Activated CD4-positive, alpha-beta T cell treated with anti-CD3 and anti-CD28 coated beads for 36 hours (primary cell): ENCODE measurements around the gene RFPL2. TPM values are rescaled to one million over a fixed set of nuclear protein-coding genes. Genes with fewer than 3 reads are reported as not detected.
"Not testable (repeated sequence)": the region's sequence is repeated elsewhere in the genome, so short reads cannot be mapped to it uniquely, and the experiment has no call there.

Experiments
- ATAC-seq: fragments of 200-7000 bp; cut with Tn5 transposase; one replicate; pipeline ENCODE4 v1.10.0; 2021; ENCODE audit warnings: mild to moderate bottlenecking, moderate library complexity
- CTCF ChIA-PET: fragments of 350-600 bp; sonication (Branson Sonifier 250); formaldehyde crosslinking; loops from one replicate; lab custom pipeline; 2021; ENCODE audit warnings: antibody characterized with exemption; lab: Charles Lee
- POLR2A ChIA-PET: fragments of 350-600 bp; sonication (Branson Sonifier 250); formaldehyde crosslinking; loops from one replicate; lab custom pipeline; 2021; ENCODE audit warnings: antibody characterized with exemption, inconsistent platforms; lab: Charles Lee
- DNase-seq: peaks from one replicate; pipeline ENCODE4 v3.0.0-alpha.2; 2020
- H3K27ac Mint-ChIP-seq: one replicate; pipeline ENCODE4 v1.8.0; 2021; ENCODE audit warnings: mixed read lengths
- H3K27me3 Mint-ChIP-seq: one replicate; pipeline ENCODE4 v1.8.0; 2021; ENCODE audit warnings: mixed read lengths
- H3K36me3 Mint-ChIP-seq: one replicate; pipeline ENCODE4 v1.8.0; 2021; ENCODE audit warnings: low read depth, mixed read lengths
- H3K4me1 Mint-ChIP-seq: one replicate; pipeline ENCODE4 v1.8.0; 2021; ENCODE audit warnings: mixed read lengths
- H3K4me3 Mint-ChIP-seq: one replicate; pipeline ENCODE4 v1.8.0; 2021; ENCODE audit warnings: mild to moderate bottlenecking, moderate library complexity, mixed read lengths
- H3K9me3 Mint-ChIP-seq: one replicate; pipeline ENCODE4 v1.8.0; 2021; ENCODE audit warnings: low read depth, mixed read lengths
- intact Hi-C, 2 experiments: fragments of 100-400 bp; cut with DNase I in 1 of 2; cut with micrococcal nuclease in 1 of 2; formaldehyde crosslinking; loops; one replicate each; pipeline versions ENCODE4 v1.14.2 to v1.15.1; 2022 to 2024; cut with DNase I, micrococcal nuclease
- total RNA-seq, 2 experiments: library from RNA; stranded (reverse); gene quantifications; one replicate each; pipeline ENCODE4 v1.2.3, GENCODE V29; 2021

RFPL2 gene
- total RNA-seq, 2 experiments from 2014 or later, result not detected

- no peak overlapping the region for H3K27ac Mint-ChIP-seq
- ChIA-PET POLR2A (no interaction called here), CTCF (no interaction called here)
- H3K9me3 Mint-ChIP-seq, result no peaks in the 10 kb centered on the region
- DNase-seq (peak; percentile 30), ATAC-seq (peak; percentile 10)
- intact Hi-C loops, result loop anchor here (2.0 to 10.0 kb wide), 4 partner anchors 61 to 539 kb away; partner anchors contain the start of gene PISD (in 1 of the 2)
- H3K36me3 Mint-ChIP-seq, result no peaks in the 10 kb centered on the region
- H3K4me3 Mint-ChIP-seq, result peak overlapping the region; percentile 63
- peaks cover 18% of the 10 kb centered on the region for H3K27me3 Mint-ChIP-seq
- H3K4me1 Mint-ChIP-seq, result peaks cover 21% of the 10 kb centered on the region
Measured at GRCh38 chr22:32204040-32204855, 625 bp downstream of the RFPL2 start.

DNA sequence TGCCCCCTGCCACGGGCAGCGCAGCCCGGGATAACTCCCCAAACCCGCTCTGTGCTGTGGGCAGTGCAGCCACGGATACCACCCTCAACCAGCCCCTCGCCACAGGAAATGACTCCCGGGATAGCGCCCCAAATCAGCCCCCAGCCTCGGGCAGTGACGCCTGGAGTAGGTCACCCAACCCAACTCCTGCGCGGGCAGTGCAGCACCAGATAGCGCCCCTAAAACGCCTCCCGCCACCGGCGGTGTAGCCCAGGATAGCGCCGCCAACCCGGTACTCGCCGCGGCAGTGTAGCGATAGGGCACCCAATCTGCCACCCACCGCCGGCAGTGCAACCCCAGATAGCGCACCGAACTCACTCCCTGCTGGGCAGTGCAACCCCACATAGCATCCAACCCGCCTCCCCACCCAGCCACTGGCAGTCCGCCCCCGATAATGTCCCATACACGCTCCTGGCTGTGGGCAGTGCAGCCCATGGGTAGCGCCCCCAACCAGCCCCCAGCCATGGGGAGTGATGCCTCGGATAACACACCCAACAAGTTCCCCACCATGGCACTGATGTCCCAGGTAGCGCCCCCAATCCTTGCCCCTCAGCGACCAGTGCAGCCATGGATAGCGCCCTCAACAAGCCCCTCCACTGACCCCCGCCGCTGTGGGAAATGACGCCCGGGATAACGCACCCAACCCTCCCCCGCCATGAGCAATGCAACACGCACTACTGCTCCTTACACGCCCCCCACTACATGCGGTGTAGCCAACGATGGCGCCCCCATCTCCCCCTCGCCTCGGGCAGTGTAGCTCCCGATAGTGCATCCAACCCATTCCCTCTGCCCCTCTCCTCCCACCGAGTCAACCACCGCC is 1.5 kb downstream of the RFPL2 start:
- intact Hi-C loops, result loop anchor here (2.0 to 10.0 kb wide), 6 partner anchors 61 to 539 kb away; partner anchors contain the start of gene PISD (in 1 of the 2)
- Mint-ChIP-seq H3K4me1 (peaks cover 21% of the 10 kb centered on the region), H3K27ac (no peak overlapping the region), H3K9me3 (no peaks in the 10 kb centered on the region), H3K36me3 (no peaks in the 10 kb centered on the region), H3K4me3 (peak overlapping the region; percentile 63), H3K27me3 (peaks cover 18% of the 10 kb centered on the region)
- ChIA-PET CTCF (no interaction called here), POLR2A (no interaction called here)
- ATAC-seq, result no peak
- peak; percentile 13 for DNase-seq

DNA sequence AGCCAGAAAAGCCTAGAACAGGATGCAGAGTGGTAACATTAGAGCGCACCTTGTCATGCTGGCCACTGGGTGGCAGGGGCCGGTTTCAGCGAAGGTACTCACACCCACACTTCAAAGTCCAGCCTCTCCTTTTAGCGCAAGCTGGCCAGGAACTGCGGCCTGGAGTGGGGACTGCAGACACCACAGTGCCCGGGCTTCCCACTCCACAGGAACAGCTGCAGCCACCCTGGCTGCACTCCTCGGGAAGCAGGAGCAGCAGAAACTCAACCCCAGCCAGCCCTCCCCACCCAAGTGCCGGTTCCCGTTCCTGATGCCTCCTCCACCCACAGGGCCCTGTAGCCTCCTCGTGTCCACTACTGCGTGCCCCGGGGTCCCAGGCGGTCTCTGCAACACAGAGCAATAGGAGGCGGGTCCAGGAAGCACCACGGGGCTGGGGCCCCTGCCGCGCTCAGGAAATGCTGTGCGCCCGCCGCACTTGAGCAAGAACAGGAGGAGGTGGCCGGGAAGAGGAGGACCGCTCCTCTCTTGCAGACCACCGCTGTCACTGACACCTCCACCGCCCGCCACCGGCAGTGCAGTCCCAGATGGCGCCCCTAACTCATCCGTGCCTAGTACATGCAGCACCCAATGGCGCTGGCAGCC is 2.2 kb downstream of the RFPL2 start:
- ChIA-PET POLR2A (interaction anchor here (0.6 kb wide), 1 partner anchor 170 kb away, joined by 6 read pairs; no protein-coding TSS in a partner anchor), CTCF (interaction anchor here (0.7 to 1.5 kb wide), 4 partner anchors 16 to 274 kb away, joined by 3 to 6 read pairs (median 3); no protein-coding TSS in a partner anchor)
- peaks cover 21% of the 10 kb centered on the region for H3K4me1 Mint-ChIP-seq
- no peaks in the 10 kb centered on the region for H3K36me3 Mint-ChIP-seq
- intact Hi-C loops, result loop anchor here (1.0 to 10.0 kb wide), 6 partner anchors 60 to 538 kb away; partner anchors contain the start of gene PISD (in 1 of the 2)
- no peak overlapping the region for H3K27ac Mint-ChIP-seq
- no peaks in the 10 kb centered on the region for H3K9me3 Mint-ChIP-seq
- DNase-seq, result peak; percentile 59
- H3K4me3 Mint-ChIP-seq, result peak overlapping the region; percentile 63
- peaks cover 18% of the 10 kb centered on the region for H3K27me3 Mint-ChIP-seq
- peak; percentile 55 for ATAC-seq

DNA sequence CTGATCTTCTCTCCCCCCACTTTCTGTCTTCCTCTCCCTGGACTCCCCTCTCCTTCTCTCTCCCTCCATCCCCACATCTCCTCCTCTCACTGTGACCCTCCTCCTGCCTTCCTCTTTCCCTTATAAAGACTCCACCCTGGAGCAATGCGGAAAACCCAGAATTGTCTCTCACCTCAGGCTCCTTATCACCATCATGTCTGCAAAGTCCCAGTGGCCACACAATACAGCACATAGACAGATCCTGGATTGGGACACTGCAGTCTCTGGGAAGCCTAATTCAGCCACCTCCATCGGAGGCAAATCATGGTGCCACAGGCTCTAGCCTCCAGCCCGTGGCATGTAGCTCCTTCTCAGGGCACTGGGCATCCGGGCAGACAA is 2.7 kb downstream of the RFPL2 start:
- no peak for ATAC-seq
- ChIA-PET CTCF (interaction anchor here (0.7 to 1.5 kb wide), 5 partner anchors 17 to 275 kb away, joined by 3 to 6 read pairs (median 3); no protein-coding TSS in a partner anchor), POLR2A (interaction anchor here (0.6 kb wide), 1 partner anchor 171 kb away, joined by 6 read pairs; no protein-coding TSS in a partner anchor)
- Mint-ChIP-seq H3K9me3 (no peaks in the 10 kb centered on the region), H3K36me3 (no peaks in the 10 kb centered on the region), H3K4me3 (no peak overlapping the region), H3K27ac (no peak overlapping the region), H3K4me1 (peaks cover 21% of the 10 kb centered on the region), H3K27me3 (peaks cover 18% of the 10 kb centered on the region)
- DNase-seq, result no peak
- intact Hi-C loops, result loop anchor here (1.0 to 10.0 kb wide), 6 partner anchors 60 to 537 kb away; partner anchors contain the start of gene PISD (in 1 of the 2)

DNA sequence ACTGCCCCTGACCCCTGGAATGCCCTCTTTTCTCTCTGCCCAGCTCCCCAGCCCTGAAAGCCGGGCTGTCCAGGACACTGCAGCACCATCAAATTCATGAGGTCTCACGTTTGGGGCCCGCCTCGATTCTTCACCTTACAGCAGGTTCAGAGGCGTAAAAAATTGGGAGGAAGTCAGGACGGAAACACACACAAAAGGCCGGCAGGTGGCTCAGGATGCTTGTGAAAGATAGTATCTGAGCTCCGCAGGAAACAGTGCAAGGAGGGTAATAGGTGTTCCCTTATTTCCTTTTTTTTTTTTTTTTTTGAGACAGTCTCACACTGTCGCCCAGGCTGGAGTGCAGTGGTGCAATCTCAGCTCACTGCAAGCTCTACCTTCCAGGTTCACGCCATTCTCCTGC is 4.1 kb downstream of the RFPL2 start:
- DNase-seq, result peak; percentile 35
- no peaks in the 10 kb centered on the region for H3K9me3 Mint-ChIP-seq
- ChIA-PET POLR2A (interaction anchor here (0.6 kb wide), 1 partner anchor 283 kb away, joined by 3 read pairs; no protein-coding TSS in a partner anchor), CTCF (interaction anchor here (0.6 to 1.2 kb wide), 2 partner anchors 65 to 281 kb away, joined by 4 to 5 read pairs; no protein-coding TSS in a partner anchor)
- H3K4me3 Mint-ChIP-seq, result no peak overlapping the region
- no peaks in the 10 kb centered on the region for H3K36me3 Mint-ChIP-seq
- peaks cover 18% of the 10 kb centered on the region for H3K27me3 Mint-ChIP-seq
- H3K4me1 Mint-ChIP-seq, result peaks cover 21% of the 10 kb centered on the region
- no peak for ATAC-seq
- no peak overlapping the region for H3K27ac Mint-ChIP-seq
- intact Hi-C loops, result loop anchor here (5.0 to 10.0 kb wide), 3 partner anchors 58 to 536 kb away; partner anchors contain the start of gene PISD (in 1 of the 2)

DNA sequence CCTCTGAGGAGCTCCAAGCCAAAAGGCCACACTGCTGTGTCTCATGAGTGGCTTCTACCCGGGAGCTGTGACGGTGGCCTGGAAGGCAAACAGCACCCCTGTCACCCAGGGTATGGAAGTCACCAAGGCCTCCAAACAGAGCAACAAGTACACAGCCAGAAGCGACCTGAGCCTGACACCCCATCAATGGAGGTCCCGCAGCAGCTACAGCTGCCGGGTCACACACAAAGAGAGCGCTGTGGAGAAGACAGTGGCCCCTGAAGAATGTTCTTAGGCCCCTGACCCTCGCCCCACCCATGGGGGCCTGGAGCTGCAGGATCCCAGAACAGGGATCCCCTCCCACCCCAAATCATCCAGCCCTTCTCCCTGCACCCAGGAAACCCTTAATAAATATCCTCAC is 4.9 kb downstream of the RFPL2 start:
- ATAC-seq (no peak), DNase-seq (no peak)
- intact Hi-C loops, result loop anchor here (5.0 to 10.0 kb wide), 3 partner anchors 58 to 535 kb away; partner anchors contain the start of gene PISD (in 1 of the 2)
- Mint-ChIP-seq H3K27ac (no peak overlapping the region), H3K4me1 (peaks cover 21% of the 10 kb centered on the region), H3K36me3 (no peaks in the 10 kb centered on the region), H3K4me3 (no peak overlapping the region), H3K9me3 (no peaks in the 10 kb centered on the region), H3K27me3 (peaks cover 14% of the 10 kb centered on the region)
- CTCF ChIA-PET, result interaction anchor here (0.6 kb wide), 1 partner anchor 75 kb away, joined by 3 read pairs; no protein-coding TSS in a partner anchor
- POLR2A ChIA-PET, result interaction anchor here (0.6 kb wide), 1 partner anchor 123 kb away, joined by 6 read pairs; no protein-coding TSS in a partner anchor

GRCh38 chr22:32199341-32199740 is 5.5 kb downstream of the RFPL2 start:
- H3K9me3 Mint-ChIP-seq, result no peaks in the 10 kb centered on the region
- CTCF ChIA-PET, result interaction anchor here (0.6 kb wide), 1 partner anchor 74 kb away, joined by 3 read pairs; no protein-coding TSS in a partner anchor
- POLR2A ChIA-PET, result interaction anchor here (0.6 kb wide), 1 partner anchor 123 kb away, joined by 6 read pairs; no protein-coding TSS in a partner anchor
- DNase-seq, result no peak
- no peak overlapping the region for H3K27ac Mint-ChIP-seq
- H3K27me3 Mint-ChIP-seq, result peaks cover 9% of the 10 kb centered on the region
- intact Hi-C loops, result no loop called here
- no peak for ATAC-seq
- no peak overlapping the region for H3K4me3 Mint-ChIP-seq
- H3K36me3 Mint-ChIP-seq, result no peaks in the 10 kb centered on the region
- H3K4me1 Mint-ChIP-seq, result peaks cover 21% of the 10 kb centered on the region

GRCh38 chr22:32197553-32198226 is 7.2 kb downstream of the RFPL2 start:
- CTCF ChIA-PET, result interaction anchor here (0.6 kb wide), 1 partner anchor 44 kb away, joined by 4 read pairs; no protein-coding TSS in a partner anchor
- POLR2A ChIA-PET, H3K36me3 Mint-ChIP-seq, H3K27me3 Mint-ChIP-seq, H3K27ac Mint-ChIP-seq, ATAC-seq, intact Hi-C loops, DNase-seq, H3K9me3 Mint-ChIP-seq, H3K4me3 Mint-ChIP-seq: not testable (repeated sequence)
- peaks cover 15% of the 10 kb centered on the region for H3K4me1 Mint-ChIP-seq

GRCh38 chr22:32195900-32196299 is 9.0 kb downstream of the RFPL2 start:
- H3K27ac Mint-ChIP-seq, CTCF ChIA-PET, POLR2A ChIA-PET, H3K27me3 Mint-ChIP-seq, DNase-seq, H3K4me1 Mint-ChIP-seq, H3K4me3 Mint-ChIP-seq, H3K36me3 Mint-ChIP-seq, intact Hi-C loops, H3K9me3 Mint-ChIP-seq, ATAC-seq: not testable (repeated sequence)

DNA sequence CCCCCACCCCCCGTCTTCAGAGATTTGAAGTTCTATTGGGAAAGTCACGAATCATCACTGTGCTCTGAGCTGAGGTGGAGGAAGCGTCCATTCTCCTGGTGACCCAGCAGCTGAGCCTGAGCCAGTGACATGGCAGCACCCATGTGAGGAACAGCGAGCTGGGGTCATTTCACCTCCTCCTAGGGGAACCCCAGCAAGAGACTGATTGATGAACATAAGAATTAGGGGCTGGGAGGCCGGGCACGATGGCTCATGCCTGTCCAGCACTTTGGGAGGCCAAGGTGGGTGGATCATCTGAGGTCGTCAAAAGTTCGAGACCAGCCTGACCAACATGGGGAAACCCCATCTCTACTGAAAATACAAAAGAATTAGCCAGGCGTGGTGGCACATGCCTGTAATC is 11.5 kb downstream of the RFPL2 start:
- ATAC-seq, H3K36me3 Mint-ChIP-seq, H3K9me3 Mint-ChIP-seq, H3K4me3 Mint-ChIP-seq, DNase-seq, H3K27ac Mint-ChIP-seq, intact Hi-C loops, H3K4me1 Mint-ChIP-seq, H3K27me3 Mint-ChIP-seq, POLR2A ChIA-PET: not testable (repeated sequence)
- CTCF ChIA-PET, result interaction anchor here (1.3 kb wide), 1 partner anchor 112 kb away, joined by 3 read pairs; no protein-coding TSS in a partner anchor
